HS-27A (cell line): ENCODE data around the gene UAP1L1.

Experiments
- DNase-seq: peaks from one replicate; pipeline ENCODE4 v3.0.0-alpha.2; 2012; ENCODE audit warnings: low read depth, missing footprints

Gene UAP1L1

DNA sequence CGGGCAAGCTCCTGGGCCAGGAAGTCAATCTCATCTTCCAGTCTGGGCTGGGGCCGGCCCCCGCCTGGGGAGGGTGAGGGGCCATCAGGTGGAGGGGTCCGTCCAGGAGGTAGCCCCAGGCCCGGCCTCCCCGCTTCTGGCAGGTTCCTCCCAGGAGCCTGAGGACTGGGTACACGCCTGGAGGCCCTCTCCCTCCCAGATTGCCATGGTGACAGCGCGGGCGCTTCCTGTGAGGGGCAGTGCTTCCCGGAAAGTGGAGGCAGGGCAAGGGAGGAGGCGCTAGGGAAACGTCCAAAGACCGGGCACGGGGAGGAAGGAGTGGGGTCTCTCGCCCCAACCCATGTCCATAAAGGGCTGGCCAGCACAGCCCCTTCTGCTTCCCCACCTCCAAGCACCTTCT lies 36.2 kb upstream of the UAP1L1 start:
- DNase-seq: no peak

DNA sequence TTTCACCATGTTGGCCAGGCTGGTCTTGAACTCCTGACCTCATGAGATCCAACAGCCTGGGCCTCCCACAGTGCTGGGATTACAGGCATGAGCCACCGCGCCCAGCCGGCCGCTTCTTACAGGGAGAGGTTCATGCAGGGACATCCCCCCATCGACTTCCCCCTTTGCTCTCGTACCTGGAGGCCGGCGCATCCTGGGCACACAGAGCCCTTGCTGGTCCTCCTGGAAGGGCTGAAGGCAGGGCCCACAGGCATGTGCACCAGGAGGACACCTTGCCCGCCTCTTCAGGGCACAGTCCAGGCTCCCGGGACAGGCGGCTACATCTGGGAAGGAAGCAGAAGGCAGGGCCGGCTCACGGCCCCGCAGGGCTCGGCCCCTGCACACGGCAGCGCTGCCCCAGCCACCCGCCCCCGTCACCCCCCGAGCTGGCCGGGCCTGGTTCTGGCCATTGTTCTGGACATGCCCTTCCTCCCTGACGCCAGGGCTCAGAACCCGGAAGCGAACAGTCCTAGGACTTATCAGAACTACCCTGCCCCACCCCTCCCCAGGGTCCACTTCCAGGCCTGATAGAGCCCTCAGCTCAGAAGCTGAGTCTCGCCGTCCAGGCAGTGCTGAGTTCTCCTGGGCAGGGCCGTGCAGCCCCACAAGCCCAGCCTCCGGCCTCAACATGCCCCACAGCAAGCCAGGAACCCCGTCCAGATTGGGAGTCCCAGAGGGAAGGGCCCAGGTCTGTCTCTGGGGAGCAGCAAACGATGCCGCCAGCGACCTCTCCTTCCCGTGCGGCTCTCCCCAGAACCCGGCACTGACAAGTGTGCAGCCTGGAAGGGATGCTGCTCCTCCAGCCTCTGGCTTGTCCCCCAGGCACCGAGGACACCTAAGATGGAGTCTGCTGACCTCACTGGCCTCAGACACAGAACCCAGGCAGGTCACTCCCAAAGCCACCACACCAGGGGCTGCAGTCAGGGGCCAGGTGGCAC lies 34.3 kb upstream of the UAP1L1 start:
- DNase-seq: no peak

DNA sequence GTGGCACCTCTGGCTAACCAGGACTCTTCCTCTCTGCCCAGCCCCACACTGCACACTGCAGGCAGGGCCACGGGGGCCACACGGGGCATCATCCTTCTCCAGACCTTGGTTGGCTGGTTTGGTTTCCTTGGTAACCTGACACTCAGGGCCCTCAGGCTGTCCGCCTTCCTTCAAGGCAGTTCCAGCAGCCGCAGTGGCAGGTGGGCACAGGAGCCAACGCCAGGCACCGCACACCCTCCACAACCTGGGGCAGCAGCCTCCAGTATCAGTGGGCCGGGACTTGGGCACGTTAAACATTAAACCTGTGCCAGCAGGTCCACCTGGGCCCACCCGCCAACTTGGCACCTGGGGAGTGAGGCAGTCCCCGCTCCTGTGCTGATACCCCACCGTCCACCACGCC lies 33.3 kb upstream of the UAP1L1 start:
- no peak for DNase-seq

DNA sequence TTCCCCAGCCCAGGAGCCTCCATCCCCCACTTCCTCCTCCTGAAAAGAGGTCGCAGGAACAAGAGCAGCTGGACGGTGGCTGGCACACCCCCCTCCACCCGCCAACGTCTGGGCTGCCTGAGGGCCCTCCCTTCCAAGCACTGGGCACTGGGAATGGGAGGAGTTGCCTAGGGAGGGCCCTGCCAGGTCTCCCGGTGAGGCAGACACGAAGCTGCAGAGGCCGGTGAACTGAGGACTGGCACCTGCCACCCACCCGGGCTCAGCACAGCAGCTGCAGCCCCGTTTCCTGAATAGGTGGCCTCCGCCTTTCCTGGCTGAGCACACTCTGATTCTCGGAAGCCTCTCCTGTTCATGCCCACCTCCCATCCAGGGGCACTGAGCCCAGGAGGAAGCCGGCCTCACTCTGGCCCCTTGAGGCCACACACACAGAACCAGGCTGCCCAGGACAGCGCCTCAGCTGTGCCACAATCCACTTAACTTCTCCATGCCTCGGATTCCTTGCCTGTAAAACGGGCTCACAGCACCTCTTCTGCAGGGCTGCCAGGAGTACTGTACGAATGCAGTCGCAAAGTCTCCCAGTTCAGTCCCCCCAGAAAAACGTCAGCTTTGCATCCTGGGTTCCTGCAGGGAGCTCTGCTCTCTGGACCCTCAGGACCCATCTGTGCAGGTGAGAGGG lies 32.7 kb upstream of the UAP1L1 start:
- no peak for DNase-seq

DNA sequence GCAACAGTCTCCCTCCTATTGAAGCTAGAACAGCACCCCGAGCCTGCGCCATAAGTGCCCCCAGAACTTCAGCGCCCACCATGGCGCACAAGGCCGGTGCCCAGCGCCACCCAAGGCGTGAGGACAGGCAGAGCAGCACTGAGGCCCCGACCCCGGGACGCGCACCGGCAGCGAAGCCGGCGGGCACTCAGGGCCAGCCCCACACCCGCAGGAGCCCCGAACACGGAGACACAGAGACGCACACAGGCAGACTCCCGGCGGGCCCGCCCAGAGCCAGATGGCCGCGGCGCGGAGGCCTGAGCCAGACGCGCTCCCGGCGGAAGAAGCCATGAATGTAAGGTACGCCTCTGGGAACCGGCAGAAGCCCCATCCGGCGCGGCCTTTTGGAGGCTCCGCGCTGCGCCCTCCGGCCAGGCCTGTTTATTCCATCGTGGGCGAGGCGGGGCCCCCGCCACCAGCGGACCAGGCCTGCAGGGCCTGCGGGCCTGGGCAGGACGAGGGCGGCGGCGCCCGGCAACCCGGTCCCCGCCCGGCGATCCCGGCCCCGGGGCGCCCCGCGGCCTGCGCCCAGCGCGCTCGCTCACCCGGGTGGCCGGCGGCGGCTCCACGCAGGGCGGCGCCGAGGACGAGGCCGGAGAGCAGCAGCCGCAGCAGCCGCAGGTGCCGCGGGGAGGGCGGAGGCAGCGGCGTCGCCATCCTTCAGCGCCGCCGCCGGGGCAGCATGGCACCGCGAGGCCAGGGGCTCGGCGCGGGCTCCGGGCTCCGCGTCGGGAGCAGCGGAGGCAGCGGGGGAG lies 31.8 kb upstream of the UAP1L1 start:
- DNase-seq: no peak

DNA sequence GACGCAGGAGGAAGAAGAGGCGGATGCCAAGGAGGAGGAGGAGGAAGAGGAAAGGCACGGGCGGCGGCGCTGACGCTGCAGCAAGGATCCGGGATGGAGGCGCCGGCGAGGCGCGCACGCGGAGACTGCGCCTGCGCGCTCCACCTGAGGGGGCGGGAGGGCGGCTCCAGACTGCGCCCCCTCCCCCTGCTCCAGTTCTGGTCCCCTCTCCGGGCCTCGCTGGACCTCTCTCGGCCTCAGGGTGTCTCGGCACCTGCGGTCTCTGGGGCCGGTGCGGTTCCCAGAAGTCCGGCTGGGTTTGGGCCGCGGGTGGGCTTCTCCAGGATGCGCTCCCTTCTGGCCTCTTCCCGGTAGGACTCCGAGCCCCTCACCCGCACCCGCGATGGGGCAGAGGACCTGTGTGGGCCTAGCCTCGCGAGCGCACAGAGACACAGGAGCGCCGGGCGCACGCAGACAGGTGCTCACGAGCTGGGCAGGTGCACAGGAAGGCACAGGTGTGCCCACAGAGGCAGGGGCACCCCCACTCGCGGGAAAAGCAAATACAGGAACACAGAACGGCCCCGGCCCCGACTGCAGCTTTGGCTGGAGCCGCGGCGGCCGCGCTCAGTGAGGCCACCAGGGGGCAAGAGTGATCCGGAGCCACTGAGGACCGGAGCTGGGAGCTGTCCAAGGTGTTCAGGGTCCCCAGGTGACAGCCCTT lies 31.1 kb upstream of the UAP1L1 start, which contains the start of gene NPDC1:
TSS of gene NPDC1 (minus strand) at position 90 of the 700 bp plus-strand sequence. CDS start 188 bp downstream, outside the sequence.
- no peak for DNase-seq

DNA sequence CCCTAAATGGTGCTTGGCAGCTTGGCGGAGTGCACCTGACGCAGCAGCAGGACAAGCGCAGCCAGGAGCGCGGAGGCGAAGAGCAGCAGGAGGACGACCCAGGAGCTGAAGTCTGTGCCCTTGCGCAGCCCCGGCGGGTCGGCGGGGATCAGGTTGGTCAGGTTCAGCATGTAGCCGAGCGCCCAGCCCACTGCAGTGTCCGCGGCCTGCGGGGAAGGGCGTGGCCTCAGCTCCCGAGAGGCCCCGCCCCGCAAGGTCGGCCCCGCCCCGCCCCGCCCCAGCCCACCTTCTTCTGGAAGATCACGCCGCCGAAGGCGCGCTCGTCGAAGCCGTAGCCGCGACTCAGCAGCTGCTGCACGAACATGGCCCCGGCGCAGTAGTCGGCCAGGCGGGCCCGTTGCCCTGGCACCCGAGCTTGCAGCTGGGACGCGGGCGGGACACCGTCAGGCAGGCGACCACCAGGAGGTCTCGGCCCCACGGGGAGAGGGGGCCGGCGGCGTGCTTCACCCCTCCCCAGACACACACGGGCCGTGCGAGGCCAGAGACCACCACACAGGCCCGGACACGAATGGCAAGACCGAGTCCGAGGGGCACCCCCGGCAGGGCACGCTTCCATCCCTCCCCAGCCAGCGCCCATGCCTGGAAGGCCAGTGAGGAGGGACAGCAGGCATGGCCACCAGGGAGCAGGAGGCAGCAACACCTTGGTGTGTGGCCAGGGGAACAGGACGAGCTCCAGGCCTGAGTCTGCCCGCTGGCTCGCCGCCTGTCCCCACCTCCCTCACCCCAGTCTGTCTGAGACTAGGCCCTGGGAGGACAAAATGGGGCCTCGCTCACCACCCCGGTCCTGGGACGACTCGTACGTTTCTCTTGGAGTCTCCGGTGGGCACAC lies 28.4 kb upstream of the UAP1L1 start:
- no peak for DNase-seq

DNA sequence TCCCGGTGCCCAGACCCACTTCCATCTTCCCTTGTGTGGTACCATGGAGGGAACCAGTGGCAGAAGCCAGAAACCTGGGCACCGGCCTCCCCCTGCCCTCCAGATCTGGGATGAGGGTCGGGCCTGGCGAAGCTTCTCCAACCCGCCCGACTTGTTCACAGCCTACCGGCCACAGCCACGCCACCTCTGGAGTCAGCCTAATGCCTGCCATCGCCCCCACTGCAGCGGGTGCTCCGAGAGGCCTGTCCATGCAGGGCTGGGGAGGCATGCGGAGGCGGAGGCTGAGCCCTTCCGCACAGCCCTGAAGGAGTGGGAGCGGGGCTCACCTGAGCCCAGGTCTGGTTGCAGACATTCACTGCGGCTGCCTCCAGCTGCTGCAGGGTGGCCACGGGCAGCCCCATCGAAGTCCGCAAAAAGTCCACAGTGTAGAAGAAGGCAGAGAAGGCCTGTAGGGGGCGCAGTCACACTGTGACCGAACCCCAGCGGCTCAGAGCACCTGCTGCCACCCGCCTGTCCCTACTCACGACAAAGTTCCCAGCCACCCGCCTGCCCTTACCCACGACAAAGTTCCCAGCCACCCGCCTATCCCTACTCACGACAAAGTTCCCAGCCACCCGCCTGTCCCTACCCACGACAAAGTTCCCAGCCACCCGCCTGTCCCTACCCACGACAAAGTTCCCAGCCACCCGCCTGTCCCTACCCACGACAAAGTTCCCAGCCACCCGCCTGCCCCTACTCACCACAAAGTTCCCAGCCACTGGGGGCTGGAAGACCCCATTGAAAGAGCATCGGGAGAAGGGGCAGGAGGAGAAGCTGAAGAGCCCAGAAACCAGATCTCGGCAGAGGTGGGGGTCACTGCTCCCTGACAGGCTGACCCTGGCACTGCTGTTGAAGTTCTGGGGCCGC lies 27.5 kb upstream of the UAP1L1 start:
- DNase-seq: no peak

DNA sequence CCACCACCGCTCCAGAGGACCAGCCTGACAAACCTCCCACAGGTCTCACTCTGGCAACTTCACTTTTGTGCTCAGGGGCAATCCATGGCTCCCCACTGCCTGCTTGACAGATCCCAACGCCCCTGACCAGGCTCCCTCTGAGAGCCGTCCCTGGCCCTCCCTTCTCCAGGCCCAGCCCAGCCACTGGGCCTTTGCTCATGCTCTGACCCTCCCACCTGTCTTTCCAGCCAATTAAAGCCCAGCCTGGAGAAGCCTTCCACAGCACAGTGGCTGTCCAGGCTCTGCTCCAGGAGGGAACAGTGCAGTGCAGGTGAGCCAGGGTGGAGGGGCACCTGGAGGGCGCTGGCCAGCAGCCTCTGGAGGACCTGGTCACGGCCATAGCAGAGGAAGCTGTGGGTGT lies 26.7 kb upstream of the UAP1L1 start:
- DNase-seq: no peak

DNA sequence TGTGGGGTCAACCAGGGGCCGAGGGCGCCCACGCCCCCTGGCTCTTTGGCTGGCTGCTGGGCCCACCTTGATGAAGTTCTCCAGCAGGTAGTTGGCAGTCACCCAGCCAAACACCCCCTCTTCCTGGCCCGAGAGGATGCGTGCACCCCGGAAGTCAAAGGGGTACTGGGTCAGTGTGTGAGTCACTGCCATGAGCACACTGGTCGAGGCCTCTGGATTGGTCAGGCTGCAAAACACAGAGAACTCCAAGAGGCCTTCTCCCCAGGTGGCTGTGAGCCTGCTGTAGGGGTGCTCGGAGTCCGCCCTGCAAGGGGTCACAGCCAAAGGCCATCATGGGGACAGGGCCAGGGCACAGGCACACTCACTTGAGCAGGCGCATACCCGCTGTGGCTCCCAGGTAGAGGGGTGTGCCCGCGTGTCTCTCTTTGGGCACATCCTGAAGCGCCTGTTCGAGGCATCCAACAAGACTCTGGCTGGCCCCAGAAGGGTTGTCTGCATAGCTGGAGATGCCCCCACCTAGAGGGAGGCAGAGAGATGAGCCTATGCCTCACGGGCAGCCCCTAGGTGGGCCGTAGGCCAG lies 26.1 kb upstream of the UAP1L1 start:
- no peak for DNase-seq

DNA sequence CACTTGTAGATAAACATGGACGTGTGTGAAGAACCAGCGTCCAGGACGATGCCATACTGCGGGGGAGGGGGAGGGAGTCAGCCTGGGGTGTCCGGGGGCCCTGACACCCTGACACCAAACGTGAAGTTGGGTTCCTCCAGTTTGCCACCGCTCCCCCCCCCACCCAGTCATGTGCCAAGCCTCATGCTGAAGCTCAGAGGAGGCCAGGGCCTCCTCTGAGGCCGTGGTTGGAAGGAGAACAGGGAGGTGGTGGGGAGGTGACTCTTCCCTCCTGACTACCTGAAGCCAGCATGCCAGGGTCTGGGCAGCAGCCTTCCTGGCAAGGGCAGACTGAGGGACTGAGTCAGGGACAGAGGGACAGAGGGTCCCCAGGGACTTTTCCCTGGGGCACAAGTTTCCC lies 25.0 kb upstream of the UAP1L1 start:
- no peak for DNase-seq

DNA sequence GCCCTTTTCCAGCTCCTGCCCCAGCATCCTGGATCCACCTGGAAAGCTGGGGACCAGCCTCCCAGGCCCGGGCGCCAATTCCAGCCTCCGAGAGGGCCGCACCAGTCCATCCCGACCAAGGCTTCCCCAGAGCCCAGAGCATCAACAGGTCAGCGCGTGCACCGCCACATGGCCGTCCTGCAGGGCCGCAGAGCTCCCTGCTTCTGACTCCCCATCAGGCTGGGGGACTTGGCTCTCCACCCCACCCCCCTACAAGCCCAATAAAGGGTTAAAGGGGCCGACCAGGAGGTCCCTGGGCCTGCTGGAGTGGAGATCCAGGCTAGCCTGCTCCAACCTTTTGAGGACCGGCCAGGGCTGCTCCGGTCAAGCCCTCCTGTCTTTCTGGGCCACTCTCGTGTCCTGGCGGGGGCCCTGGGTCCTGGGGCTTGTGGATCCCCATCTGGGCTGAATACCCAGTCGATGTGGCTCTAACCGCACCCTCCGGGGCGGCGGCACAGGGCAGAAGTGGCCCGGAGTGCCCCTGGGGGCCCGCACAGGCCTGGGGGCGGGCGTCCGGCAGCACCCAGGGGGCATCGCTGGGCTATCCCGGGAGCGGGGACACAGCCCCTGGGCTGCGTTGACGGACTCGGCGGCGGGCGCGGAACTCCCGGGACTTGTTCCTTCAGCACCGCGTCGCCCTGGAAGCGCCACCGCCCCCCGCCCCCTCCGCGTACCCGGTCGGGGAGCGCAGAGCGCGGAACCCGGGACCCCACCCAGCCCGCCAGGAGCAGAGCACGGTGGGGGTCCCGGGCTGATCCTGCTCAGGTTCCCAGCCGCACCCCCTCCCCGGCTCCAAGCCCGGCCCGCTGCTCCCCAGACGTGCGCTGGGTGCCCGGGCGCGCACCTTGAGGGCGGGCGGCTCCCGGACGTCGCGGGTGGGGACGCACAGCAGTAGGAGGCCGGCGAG lies 24.0 kb upstream of the UAP1L1 start:
- no peak for DNase-seq

DNA sequence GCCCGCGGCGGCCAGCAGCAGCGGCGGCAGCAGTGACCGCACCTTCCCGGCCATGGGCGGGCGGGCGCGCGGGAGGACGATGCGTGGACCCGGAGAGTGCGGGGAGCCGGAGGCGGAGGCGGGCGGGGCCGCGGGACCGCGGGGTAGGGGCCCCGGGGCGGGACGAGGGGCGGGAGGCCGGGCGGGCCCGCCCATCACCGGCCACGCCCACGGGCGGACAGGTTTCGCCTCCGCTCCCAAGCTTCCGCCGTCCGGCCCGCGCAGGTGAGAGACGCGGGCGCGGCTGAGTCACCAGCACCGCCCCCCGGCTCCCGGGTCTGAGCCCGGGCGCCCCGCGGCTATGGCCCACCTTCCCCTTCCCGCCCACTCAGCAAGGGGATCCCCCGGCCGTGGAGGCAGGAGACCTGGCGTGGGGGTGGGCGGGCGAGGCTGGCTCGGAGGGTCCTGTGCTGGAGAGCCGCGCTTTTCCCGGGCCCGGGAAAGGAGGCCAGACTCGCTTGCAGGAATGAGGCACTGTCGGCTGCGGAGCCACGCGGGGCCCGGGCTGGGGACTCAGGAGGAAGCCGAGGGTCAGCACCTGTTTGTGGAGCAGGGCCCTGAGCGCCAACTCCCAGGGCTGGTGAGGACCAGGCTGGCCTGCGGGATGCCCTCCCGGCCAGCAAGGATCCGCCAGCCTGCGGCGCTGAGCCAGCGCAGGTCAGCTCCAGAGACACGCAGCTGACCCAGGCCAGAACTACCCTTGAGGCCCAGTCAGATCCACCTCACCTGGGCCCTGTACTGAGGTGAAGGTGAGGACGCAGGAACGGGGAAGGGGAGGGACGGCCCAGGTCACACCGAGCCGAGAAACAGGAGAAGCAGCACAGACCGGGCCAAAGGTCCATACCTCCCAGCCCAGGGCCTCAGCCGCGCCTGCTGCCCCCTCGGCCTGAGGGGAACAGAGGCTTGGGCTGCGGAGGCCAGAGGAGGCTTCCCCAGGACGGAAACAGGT lies 23.1 kb upstream of the UAP1L1 start, which contains the start of gene ENTPD2:
TSS of gene ENTPD2 (minus strand) at position 118 of the 988 bp plus-strand sequence. CDS start at position 54, 64 bp downstream.
- no peak for DNase-seq

DNA sequence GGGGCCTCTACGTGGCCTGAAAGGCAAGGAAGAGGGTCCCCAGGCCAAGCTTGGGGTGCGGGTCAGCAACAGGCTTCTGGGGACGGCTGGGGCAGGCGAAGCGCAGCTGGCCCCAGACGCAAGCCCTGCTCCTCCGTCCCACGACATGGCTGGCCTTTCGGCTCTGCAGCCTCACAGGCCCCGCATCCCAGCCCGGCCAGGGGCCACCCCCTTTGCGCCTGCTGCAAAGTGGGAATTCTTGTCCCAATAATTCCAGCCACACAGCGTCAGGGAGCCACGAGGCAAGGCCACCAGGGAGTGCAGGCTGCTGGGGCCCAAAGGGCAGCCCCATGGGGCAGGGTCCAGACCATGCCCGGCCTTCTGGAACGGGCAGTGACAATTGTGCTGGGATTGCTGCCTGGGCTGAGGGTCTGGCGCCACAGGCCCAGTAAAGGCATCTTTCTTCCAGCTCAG lies 22.4 kb upstream of the UAP1L1 start:
- DNase-seq: no peak

DNA sequence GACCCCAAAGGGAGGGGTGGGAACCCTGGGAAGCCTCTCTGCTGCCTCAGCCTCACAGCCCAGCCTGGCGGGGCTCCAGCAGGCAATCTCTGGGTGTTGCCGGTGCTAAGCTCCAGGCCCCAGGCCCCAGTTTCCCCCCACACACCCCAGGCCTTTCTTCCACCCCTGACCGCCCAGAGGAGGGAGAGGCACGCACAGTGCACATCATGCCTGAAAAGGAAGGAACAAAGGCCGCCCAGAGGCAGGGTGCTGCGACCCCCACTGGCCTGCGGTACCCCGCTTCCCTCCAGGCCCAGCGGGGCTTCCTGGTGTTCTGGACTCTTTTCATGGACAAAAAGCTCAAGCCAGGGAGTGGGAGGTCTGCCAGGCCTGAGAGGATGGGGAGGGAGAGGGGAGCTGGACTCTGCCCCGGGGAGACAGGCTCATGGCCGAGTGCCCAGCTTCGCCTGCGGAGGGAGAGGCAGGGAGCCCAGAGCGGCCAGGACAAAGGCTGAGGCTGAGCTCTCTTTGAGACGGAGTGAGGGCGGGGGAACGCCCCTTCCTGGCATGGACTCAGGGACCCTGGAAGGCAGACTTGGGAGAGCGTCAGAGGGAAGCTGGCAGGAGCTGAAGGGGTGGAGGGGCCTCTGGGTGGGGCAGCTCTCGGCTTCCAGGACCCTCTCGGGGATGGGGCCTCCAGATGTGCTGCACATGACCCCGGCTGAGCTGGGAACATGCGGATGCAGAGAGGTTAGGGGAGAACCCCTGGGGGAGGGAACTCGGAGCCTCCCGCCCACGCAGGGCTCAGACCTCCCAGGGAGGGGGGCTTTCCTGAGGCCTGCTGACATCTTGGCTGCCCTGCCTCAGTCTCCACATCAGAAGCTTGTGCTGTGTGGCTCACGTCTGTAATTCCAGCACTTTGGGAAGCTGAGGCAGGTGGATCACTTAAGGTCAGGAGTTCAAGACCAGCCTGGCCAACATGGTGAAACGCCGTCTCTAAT lies 21.6 kb upstream of the UAP1L1 start:
- no peak for DNase-seq
